ENCODE data around the gene MIPEP.

The MIPEP gene

DNA sequence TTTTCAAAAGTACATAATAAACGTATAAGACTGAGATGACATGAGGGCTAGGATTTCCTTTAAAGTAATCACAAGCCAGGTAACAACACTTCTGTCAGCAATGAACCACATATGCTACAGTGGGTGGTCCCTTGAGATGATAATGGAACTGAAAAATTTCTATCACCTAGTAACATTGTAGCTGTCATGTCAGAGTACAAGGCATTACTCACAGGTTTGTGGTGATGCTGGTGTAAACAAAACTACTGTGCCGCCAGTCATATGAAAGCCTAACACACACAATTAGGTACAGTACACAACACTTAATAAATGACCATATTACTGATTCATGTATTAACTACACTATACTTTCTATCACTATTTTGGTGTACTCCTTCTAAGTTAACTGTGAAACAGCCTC lies 36.8 kb downstream of the MIPEP start:
- no peak for DNase-seq (ENCODE audit: low read depth in 2 of 2)

DNA sequence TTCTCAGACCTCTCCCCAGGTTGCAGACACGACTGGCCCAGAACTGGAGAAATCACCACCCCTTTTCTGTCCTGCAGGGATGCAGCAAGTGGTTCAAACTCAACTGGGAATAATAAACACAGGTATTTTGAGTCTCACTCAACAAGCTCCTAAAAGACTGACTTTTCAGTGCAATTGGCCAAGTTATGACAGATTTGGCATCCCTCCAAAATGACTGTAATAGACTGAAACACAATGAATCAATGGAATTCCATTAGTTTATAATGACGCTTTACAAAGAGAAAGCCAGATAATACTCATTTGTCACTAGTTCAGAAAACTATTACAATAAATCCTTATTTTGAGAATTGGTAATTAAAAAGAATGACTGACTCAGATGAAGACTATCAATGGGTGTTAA lies 38.1 kb downstream of the MIPEP start:
- DNase-seq (ENCODE audit: low read depth in 2 of 2) = no peak

DNA sequence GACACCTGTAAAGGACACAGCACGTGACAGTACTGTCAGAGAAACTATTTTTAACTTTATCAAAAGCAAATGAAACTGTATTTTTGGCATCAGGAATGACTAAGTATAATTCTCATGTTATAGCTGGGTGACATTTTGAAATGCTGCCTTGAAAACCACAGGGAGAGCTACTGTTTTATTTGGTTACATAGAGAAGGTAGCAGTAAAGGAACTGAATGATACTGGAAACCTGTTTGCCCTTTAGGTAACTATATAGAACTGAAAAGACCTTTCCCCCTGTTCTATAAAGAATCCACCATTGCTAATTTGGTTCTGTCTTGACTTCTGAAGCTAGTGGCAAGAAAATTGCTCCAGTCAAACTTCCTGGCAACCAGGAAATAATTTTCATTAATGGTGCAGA lies 39.1 kb downstream of the MIPEP start:
- DNase-seq (ENCODE audit: low read depth in 2 of 2) = no peak

DNA sequence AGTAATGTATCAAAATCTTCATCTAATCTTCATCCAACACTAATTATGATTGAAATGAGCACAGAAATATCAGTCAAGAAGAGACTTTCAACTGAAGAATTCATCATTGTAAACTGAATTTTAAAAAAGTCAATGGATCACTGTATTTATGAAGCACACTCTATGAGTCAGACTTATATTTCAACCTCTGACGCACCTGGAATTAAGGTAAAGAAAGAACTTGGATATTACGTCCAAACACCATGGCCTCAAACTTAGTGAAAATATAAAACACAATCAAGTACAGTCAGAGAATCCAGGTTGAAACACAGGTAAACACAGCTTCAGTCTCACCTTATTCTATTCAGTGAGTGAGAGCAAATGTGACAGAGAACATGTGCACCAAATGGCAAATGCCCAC lies 39.5 kb downstream of the MIPEP start:
- no peak for DNase-seq (ENCODE audit: low read depth in 2 of 2)

DNA sequence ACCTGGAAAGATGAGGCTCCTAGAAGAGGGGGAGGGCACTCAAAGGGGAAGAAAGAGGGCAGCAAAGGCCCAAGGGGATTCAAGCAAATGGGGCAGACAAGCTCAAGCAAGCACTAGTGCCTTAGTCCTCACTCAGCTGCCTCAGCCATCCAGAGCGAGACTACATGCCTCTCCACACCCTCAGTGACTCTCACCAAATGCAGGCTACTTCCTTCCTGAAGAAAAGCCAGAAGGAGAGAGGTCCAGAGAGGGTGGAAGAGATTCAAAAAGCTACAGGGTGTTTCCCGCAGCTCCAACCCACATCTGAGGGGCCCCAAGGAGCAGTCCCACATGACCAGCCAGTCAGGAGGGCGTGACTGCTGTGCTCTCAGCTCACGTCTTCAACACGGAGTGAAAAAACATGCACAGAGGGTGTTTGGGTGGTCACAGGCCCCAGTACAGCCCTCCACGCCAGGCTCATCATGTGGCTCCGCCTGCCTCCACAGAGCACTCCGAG lies 40.5 kb downstream of the MIPEP start:
- no peak for DNase-seq (ENCODE audit: low read depth in 2 of 2)

DNA sequence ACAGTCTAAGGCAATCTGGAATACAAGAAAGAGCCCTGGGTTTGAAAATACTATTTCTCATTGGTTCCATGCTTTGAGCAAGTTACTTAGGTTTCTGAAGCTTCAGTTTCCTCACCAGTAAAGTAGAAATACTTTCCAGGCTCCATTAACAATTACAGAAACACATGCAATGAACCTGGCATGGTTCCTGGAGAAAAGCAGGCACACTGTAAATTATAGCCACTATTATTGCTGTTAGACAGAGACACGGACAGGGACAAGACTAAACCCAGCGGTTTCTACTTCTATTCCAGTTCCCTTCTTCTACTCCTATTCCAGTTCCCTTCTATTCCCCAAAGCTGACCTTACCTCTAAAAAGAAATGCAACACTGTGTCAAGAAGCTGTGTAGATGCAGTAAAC lies 41.2 kb downstream of the MIPEP start:
- DNase-seq (ENCODE audit: low read depth in 2 of 2) = no peak

DNA sequence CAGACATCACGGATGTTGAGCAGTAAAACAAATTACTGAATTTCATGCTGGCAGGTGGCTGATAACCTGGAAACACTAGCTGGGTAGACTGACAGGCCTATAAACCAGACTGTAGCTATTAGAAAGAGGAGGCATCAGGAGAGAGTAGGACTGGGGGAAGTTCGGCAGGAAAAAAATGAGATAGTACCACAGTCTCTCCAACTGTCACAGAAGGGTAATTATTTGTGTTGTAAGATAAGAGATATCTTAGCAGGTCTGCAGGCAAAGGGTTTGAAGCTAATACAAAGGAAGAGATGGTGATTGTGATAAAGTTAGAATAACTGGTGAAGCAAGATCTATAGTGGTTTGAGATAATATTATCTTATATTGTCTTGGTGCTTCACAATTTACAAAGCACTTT lies 41.7 kb downstream of the MIPEP start:
- no peak for DNase-seq (ENCODE audit: low read depth in 2 of 2)

DNA sequence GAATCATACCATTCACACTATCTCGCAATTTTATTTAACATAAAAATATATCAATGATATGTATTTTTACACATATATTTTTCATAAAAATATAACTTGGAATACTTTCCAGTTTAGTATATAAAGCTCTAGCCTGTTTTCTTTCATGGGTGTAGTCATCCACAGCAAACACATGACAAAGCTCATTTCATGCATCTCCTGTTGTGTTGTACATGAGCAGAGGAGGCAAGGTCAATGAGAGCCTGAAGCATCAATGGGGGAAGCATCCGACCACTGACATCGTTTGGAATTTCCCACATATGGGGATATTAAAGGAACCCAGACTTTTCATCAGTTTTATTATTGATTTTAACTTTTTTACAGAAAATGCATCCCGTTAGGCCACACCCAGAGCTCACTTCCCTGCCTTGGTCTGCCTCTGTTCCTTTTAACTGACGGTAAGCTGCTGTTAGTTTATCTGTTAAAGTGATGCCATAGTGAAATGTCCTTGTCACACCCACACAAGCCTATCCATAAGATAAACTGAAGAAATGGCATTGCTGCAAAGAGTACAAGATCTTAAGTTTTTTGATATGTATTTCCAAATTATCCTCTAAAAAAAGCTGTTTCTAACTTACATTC lies 44.0 kb downstream of the MIPEP start:
- no peak for DNase-seq (ENCODE audit: low read depth in 2 of 2)

DNA sequence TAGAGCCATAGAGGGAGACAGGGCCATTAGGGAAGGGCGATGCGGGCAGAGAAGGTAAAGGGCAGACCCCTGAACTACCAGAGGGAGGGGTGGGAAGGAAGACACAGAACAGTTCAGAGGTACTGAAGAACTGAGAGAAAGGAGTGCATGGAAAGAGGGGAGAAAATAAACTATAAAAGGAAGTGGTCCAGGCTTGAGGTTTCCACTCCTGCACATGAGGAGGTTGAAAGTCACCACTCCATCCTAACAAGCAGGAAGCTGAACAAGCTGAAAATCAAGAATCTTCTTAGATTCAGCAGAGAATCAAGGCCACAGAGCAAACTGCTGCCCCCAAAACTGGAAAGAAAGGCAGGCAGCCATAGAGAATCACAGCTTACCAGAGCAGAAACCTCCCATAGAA lies 45.1 kb downstream of the MIPEP start:
- no peak for DNase-seq (ENCODE audit: low read depth in 2 of 2)

DNA sequence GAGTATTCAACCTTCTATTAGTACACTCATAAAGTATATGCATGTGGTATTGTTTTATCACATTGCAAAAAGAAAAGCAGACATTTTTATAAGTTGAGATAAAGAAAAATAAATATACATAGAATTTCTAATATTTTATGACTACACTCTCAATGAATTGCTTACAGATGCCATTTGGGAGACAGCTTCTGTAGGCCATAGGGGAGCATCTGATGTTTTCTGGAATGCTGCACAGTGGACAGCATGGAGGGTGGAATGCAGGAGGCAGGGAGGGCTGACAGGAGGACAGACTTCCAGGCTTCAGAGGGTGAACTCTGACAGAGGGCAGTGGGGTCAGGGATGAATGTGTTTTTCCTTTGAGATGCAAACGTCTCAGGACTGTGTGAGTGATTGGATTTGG lies 45.8 kb downstream of the MIPEP start:
- no peak for DNase-seq (ENCODE audit: low read depth in 2 of 2)

DNA sequence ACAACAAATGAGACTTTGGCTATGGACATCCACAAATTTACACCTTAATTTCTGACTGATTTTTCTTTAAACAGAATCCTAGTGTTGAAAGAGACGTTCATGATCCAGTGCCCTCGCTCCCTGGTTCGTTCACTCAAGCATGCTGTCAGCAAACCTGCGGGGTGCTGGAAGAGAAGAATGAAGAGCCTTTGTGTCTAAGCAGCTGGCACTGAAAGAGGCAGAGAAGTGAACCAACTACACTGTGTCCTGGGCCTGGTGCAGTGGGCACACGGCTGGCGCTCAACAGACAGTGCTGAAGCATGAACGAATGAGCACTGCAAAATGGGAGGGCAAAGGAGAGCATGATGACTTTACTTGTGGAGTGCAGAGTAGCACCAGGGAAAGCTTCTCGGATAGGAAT lies 46.8 kb downstream of the MIPEP start:
- DNase-seq (ENCODE audit: low read depth in 2 of 2) = no peak

DNA sequence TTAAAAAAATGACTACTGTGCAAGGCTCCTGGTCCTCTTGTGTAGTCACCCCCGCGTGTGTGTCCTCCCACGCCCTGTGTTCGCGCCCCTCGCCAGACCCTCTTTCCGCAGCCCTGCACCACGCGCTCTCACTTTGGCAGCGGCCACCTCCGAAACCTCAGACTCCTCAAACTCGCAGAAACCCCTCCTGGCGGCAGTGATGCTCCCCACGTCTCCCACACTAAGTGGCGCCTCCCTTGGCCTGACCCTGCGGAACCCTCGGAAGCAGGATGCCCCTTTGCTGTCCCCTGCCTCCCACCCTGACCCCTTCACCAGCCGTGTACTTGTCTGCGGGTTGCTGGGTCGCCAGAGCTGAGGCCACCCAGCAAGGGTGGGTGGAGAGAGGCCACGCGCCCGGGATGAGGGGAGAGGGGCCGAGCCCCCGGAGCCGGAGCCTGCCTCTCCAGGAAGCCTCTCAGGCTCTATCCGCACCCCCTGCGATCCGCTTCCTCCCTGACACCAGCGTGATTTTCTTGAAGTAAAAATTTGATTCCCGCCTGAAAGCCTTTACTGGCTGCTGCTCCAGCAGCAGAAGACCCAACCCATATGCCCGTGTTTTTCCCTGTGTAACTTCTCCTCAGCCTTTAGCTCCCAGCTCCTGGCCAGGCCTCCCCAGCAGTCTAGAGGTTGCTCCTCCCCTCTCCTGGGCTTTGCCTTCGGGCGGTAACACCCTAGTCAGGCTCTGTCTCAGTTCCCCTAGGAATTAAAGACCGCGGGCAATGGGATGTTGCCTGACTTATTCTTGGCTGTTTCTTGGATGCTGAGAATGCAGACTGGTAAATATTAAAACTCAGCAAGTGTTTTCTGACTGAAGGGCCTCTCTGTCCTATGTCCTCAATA lies 55.2 kb downstream of the MIPEP start:
- no peak for DNase-seq (ENCODE audit: low read depth in 2 of 2)

DNA sequence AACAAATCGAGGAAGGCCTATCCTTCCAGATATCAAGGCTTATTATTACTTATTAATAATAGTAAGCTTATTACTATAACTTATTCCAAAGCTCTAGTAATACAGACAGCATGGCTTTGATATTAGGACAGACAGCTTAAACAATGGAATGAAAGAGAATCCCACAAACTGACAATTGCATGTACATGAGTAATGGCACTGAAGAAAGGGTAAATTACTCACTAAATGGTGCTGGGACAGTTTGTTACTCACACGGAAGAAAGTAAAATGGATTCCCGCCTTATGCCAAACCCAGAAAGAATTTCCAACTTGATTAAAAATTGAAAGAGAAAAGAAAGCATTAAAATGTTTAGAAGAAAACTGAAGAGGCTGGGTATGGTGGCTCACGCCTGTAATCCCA lies 60.3 kb downstream of the MIPEP start:
- no peak for DNase-seq (ENCODE audit: low read depth in 2 of 2)

DNA sequence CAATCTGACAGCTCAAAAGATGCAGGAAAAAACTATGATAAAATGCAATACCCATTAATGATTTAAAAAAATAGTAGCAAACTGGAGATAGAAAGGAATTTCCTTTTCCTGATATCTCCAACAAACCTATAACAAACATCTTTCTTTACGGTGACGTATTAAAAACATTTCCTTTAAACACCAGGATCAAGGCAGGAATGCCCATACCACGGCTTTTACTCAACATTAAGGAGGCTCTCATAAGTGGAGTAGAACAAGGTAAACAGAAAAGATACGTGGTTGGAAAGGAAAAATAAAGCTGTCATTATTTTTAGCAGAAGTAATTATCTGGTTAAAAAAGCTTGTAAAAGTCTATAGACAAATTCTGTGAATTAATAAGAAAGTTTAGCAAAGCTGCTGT lies 61.1 kb downstream of the MIPEP start:
- no peak for DNase-seq (ENCODE audit: low read depth in 2 of 2)

DNA sequence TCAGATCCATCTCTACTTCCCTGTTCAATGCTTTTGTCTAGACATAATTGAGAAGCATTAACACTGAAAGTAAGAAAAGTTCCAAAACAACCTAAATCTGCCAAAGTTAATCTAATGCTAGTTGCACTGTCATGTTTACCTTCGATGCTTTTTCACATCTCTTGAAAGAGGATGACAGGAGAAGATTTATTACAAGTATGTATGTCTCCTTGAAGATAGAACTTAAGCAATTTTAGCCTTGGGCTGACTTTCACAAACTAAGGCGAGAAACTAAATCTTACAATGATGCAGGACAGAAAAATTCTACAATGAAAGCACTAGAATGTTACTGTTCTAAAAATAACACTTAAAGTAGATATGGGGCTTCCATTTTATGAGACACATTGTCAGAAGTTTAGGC lies 64.0 kb downstream of the MIPEP start:
- no peak for DNase-seq (ENCODE audit: low read depth in 2 of 2)

DNA sequence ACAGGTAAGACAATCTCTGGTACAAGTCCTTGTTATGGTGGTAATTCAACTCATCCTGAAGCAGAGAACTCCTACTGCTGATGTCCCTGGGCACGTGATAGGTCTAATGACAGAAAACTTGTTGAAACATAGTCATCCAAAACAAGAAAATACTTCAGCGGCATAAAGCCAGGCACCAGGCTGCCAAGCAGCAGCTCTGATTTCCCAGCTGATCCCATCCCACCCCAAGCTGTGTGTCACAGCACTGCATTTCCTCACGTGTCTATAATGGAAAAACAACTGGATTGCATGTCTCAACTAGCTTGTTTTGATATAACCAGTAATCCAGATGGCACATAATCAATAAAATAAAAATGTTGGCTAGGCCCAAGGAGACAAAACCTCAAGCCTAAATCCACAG lies 64.8 kb downstream of the MIPEP start:
- no peak for DNase-seq (ENCODE audit: low read depth in 2 of 2)

DNA sequence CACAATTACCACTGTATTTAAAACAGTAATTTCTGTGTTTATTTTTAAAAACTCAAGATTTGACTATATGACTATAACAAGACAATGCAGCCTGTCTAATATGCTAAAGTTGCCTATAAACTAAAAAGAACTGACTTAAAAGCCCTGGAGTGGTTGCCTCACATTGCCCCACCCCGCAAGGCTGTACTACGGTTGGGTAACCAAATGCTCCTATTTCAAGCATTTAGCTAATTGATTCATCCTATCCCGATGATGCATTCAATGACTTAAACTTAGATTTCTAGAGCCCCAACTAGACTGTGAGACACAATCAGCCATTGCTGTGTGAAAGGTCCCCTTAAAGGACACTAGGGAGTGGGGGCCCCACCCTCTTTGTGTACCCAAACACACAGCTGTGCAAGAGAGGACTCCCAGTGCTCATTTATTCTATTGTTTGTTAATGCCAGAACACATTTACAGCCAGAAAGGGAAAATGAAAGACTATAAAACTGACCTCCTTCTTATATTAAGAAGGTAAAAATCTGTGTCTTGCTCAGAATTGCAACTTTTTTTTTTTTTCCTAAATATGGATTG lies 66.9 kb downstream of the MIPEP start:
- no peak for DNase-seq (ENCODE audit: low read depth in 2 of 2)

DNA sequence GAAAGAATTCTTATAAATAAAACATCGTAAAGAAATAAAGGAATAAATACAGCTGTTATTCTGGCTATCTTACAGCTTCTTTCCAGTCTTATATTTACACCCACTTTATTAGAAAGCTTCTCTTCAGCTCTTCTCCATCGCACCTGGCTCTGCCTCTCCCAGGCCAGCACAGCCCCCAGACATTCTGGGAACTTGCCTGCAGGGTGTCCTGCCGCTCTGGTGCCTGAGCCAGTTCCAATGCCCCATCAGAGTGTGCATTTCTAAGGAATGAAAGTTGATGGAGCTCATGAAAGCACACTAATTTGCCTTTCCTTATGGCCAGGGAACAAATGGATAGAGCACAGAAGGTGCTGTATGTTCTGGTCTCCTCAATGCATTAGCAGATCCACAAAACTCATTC lies 68.7 kb downstream of the MIPEP start:
- no peak for DNase-seq (ENCODE audit: low read depth in 2 of 2)

DNA sequence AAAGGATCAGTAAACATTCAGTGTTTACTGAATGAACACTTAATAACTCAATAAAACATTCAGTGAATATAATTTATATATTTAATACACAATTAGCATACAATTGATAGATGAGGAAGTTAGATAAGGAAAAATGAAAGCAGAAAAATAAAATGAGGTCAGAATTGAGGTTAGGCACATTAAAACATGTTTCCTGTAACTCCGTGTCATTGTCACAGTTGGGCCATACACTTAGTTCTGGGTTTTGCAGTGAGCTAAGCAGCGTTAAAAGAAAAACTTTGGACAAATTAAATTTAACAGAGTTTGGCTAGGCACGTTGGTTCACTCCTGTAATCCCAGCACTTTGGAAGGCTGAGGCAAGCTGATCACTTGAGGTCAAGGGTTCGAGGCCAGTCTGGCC lies 71.4 kb downstream of the MIPEP start:
- no peak for DNase-seq (ENCODE audit: low read depth in 2 of 2)

DNA sequence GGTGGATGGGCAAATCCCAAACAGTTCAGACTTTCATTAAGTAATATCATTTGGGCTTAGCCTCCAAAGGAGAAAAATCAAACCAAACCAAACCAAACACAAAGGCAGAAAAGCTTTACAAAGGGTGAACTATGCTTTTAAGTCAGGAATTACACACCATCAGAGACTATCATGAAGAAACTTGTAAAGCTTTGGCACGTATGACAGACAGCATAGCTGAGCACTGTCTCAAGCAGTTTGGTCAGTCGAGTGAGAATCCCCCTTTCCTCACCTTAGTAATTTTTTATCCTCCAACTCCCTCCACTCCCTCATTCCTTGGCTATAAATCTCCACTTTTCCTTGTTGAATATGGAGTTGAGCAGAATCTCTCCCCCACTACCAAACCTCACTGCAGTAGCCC lies 72.1 kb downstream of the MIPEP start:
- no peak for DNase-seq (ENCODE audit: low read depth in 2 of 2)

DNA sequence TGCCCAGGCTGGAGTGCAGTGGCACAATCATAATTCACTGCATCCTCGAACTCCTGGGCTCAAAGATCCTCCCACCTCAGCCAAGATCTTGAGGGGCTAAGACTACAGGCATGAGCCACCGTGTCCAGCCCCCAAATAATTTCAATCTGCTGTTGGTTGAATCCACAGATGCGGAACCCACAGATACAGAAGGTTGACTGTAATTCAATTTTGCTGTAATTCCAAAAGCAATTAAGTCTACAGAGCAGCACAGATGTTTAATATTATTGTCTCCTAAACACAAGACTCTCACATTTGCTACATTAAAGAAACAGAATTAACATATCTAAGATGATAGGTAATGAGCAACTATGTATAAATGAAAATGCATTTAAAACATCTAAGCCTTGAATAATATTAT lies 75.6 kb downstream of the MIPEP start:
- DNase-seq (ENCODE audit: low read depth in 2 of 2) = no peak

DNA sequence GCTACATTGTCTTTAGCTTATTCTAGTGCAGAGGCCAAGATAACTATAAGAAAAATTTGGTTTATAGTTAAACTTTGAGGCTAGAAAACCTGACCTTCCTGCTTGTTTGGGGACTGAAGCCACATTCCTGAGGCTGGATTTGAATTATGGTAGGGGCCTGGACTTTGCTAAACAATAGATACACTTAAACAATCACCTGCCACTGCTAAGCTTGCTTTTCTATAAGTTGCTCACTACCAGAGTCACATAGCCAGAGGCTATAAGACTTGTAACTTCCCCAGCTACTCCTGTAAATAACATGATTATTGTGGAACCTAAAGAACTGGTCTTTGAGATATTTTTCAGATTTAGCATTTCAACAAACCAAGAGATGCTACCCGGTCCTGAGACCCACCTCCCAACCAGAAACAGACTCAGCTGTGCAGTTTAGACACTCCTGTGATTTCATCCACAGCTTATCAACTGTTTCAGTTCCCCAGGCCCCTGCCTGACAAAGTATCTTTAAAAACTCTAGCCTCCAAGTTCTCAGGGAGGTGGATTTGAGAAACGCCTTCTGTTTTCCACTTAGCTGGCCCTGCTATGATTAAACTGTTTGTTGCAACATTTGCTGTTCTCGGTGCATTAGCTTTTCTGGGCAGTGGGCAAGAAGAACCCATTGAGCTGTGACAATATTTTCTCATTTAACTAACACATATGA lies 77.7 kb downstream of the MIPEP start:
- DNase-seq (ENCODE audit: low read depth in 2 of 2) = no peak
